Skeletal muscle tissue (tissue), 4 donors: Measurements from ENCODE around the gene CLEC4M. TPM values are rescaled to one million over a fixed set of nuclear protein-coding genes. Genes with fewer than 3 reads are reported as not detected.
"Not testable (repeated sequence)": the region's sequence is repeated elsewhere in the genome, so short reads cannot be mapped to it uniquely, and the experiment has no call there.

Experiments used
- H3K27ac ChIP-seq: one replicate; pipeline ENCODE4 v1.7.0; 2013; ENCODE audit warnings: mild to moderate bottlenecking, low read depth, low read length, inconsistent platforms
- H3K27me3 ChIP-seq, 3 donors: one replicate each; pipeline ENCODE4 v1.7.0; 2013; ENCODE audit warnings: low read length in 3 of 3; ENCODE audit not compliant: control insufficient read depth in 3 of 3, insufficient read depth in 3 of 3
- H3K36me3 ChIP-seq, 3 donors: one replicate each; pipeline ENCODE4 v1.7.0; 2013; ENCODE audit warnings: low read length in 3 of 3; ENCODE audit not compliant: control insufficient read depth in 3 of 3, insufficient read depth in 3 of 3
- H3K4me1 ChIP-seq, 3 donors: one replicate each; pipeline ENCODE4 v1.7.0; 2013; ENCODE audit warnings: low read length in 3 of 3, mild to moderate bottlenecking in 3 of 3; ENCODE audit not compliant: control insufficient read depth in 3 of 3, insufficient read depth in 3 of 3
- H3K4me3 ChIP-seq, 3 donors: one replicate each; pipeline ENCODE4 v1.7.0; 2013; ENCODE audit warnings: low read length in 3 of 3
- H3K9ac ChIP-seq, 3 donors: one replicate each; pipeline ENCODE4 v1.7.0; 2013; ENCODE audit warnings: low read length in 3 of 3, mild to moderate bottlenecking in 3 of 3, moderate library complexity in 2 of 3, low read depth in 1 of 3
- H3K9me3 ChIP-seq, 3 donors: one replicate each; pipeline ENCODE4 v1.7.0; 2013; ENCODE audit warnings: low read length in 3 of 3; ENCODE audit not compliant: control insufficient read depth in 3 of 3
- total RNA-seq: library from RNA; depleted of rRNA; stranded (reverse); fragments of >200 nt; gene quantifications from one replicate; pipeline ENCODE4 v1.2.3, GENCODE V29; 2014
- donor health status: Osteomylitis.

Gene CLEC4M
- total RNA-seq, 1 donor from 2014 or later, result not detected

DNA sequence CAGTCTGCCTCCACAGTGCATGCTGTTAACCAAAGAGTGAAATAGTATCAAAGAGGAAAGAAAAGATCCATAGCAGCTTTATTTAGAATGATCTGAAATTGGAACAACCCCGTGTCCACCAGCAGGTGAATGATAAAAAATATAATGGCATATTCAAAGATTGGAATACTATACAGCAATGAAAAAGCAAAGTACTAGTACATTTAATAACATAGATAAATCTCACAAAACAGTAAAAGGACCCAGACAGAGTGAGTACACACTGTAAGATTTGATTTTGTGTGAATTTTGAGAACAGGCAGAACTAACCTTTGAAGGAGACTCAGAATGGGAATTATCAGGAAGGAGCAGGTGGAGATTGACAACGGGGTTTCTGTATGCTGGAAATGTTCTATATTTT lies 14.9 kb upstream of the CLEC4M start:
- H3K4me3 ChIP-seq, result no peak overlapping the region
- peaks cover 0 to 12% (median 3%) of the 10 kb centered on the region in 3 donors for H3K27me3 ChIP-seq
- H3K27ac ChIP-seq, result no peak overlapping the region
- no peaks in the 10 kb centered on the region for H3K9me3 ChIP-seq
- H3K36me3 ChIP-seq, result no peaks in the 10 kb centered on the region
- no peak overlapping the region for H3K9ac ChIP-seq
- H3K4me1 ChIP-seq, result no peaks in the 10 kb centered on the region

GRCh38 chr19:7748756-7749155 lies 14.3 kb upstream of the CLEC4M start:
- no peaks in the 10 kb centered on the region for H3K9me3 ChIP-seq
- no peak overlapping the region for H3K4me3 ChIP-seq
- H3K27me3 ChIP-seq, result peaks cover 0 to 11% (median 3%) of the 10 kb centered on the region in 3 donors

DNA sequence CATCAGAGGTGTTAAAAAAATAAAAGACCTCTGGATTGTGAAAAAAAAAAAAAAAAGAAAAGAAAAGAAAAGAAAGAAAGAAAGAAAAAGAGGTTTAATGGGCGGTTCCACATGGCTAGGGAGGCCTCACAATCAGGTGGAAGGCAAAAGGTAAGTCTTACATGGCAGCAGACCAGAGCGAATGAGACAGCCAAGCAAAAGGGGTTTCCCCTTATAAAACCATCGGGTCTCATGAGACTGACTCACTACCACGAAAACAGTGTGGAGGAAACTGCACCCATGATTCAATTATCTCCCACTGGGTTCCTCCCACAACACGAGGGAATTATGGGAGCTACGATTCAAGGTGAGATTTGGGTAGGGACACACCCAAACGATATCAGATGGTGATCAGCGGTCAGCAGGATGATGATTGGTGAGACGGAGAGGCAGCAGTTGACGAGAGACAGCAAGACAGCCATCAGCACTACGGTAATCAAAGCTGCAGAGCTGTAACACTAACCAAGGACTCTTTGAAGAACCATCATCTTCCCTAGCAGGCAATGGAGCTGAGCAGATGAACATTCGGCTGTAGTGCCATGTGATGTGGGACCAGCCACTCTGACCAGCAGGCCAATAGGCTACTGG lies 11.8 kb upstream of the CLEC4M start:
- H3K4me1 ChIP-seq, result no peaks in the 10 kb centered on the region
- H3K9ac ChIP-seq, result no peak overlapping the region
- H3K9me3 ChIP-seq, result peaks cover 0 to 2% (median 0%) of the 10 kb centered on the region in 3 donors
- no peak overlapping the region for H3K27ac ChIP-seq
- H3K36me3 ChIP-seq, result no peaks in the 10 kb centered on the region
- H3K4me3 ChIP-seq, result no peak overlapping the region
- peaks cover 0 to 9% (median 0%) of the 10 kb centered on the region in 3 donors for H3K27me3 ChIP-seq

More at GRCh38 chr19:7748756-7749155, 14.3 kb upstream of the CLEC4M start:
- Histone ChIP-seq H3K27ac (no peak overlapping the region), H3K36me3 (no peaks in the 10 kb centered on the region), H3K9ac (no peak overlapping the region), H3K4me1 (no peaks in the 10 kb centered on the region)

DNA sequence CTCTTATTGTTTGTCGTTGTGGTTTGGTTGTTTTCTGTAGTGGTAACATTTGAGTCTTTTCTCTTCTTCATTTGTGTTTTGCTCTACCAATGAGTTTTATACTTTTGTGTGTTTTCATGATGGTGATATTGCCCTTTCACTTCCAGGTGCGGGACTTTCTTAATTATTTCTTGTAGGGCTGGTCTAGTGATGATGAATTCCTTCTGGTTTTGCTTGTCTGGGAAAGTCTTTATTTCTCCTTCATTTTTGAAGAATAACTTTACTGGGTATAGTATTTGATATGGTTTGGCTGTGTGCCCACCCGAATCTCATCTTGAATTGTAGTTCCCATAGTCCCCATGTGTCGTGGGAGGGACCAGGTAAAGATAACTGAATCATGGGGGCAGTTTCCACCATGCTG lies 6.8 kb upstream of the CLEC4M start:
- H3K4me1 ChIP-seq, result no peaks in the 10 kb centered on the region
- peaks cover 0 to 9% (median 4%) of the 10 kb centered on the region in 3 donors for H3K27me3 ChIP-seq
- no peak overlapping the region for H3K9ac ChIP-seq
- H3K27ac ChIP-seq, result no peak overlapping the region
- peaks cover 0 to 16% (median 15%) of the 10 kb centered on the region in 3 donors for H3K9me3 ChIP-seq
- H3K36me3 ChIP-seq, result no peaks in the 10 kb centered on the region
- H3K4me3 ChIP-seq, result no peak overlapping the region

DNA sequence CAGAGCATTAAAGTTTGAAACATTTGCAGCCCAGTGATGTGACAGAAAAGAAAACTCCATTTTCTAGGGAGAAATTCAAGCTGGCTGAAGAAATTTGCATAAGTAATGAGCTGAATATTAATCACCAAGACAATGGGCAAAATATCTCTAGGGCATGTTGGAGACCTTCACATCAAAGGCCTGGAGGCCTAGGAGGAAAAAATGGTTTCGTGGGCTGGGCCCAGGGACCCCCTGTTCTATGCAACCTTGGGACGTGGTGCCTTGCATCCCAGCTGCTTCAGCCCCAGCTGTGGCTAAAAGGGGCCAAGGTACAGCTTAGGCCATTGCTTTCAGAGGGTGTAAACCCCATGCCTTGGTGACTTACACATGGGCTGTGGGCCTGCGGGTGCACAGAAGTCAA lies 5.7 kb upstream of the CLEC4M start:
- no peaks in the 10 kb centered on the region for H3K36me3 ChIP-seq
- no peaks in the 10 kb centered on the region for H3K4me1 ChIP-seq
- H3K27ac ChIP-seq, result no peak overlapping the region
- H3K9me3 ChIP-seq, result peaks cover 0 to 16% (median 15%) of the 10 kb centered on the region in 3 donors
- H3K9ac ChIP-seq, result no peak overlapping the region
- H3K4me3 ChIP-seq, result no peak overlapping the region
- H3K27me3 ChIP-seq, result peaks cover 0 to 9% (median 4%) of the 10 kb centered on the region in 3 donors

DNA sequence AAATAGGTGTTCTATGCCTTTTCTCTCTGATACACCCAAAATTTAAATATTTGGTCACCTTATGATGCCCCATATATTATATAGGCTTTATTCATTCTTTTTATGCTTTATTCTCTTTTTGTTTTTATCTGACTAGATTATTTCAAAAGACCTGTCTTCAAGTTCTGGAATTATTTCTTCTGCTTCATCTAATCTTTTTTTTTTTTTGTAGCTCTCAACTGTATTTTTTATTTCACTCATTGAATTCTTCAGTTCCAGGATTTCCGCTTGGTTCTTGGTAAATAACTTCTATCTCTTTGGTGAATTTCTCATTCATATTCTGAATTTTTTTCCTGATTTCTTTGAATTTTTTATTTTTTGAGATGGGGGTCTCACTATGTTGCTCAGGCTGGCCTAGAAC lies 3.9 kb upstream of the CLEC4M start:
- Histone ChIP-seq H3K27ac (no peak overlapping the region), H3K9me3 (peaks cover 0 to 16% (median 15%) of the 10 kb centered on the region in 3 donors)

DNA sequence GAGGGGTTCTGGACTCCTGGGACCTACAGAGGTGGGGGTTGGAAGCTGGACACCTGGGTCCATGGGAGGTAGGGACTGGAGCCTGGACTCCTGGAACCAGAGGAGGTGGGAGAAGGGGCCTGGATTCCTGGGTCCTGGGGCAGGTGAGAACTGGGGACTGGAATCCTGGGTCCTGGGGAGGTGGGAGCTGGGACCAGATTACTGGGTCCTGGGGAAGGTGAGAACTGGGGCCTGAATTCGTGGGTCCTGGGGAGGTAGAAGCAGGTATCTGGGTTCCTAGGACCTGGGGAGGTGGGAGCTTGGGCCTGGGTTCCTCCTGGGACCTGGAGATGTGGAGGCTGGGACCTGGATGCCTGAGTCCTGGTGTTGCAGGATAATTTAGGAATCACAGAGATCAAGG lies 653 bp downstream of the CLEC4M start:
- Histone ChIP-seq H3K27ac (no peak overlapping the region), H3K9me3 (peaks cover 0 to 10% (median 7%) of the 10 kb centered on the region in 3 donors), H3K4me3 (no peak overlapping the region), H3K27me3 (peaks cover 0 to 17% (median 4%) of the 10 kb centered on the region in 3 donors), H3K36me3 (no peaks in the 10 kb centered on the region), H3K9ac (no peak overlapping the region), H3K4me1 (no peaks in the 10 kb centered on the region)

More for the DNA sequence above, 3.9 kb upstream of the CLEC4M start:
- Histone ChIP-seq H3K27me3 (peaks cover 0 to 12% (median 4%) of the 10 kb centered on the region in 3 donors), H3K4me1 (no peaks in the 10 kb centered on the region), H3K4me3 (no peak overlapping the region), H3K36me3 (no peaks in the 10 kb centered on the region), H3K9ac (no peak overlapping the region)

GRCh38 chr19:7764157-7764556 lies 1.1 kb downstream of the CLEC4M start:
- H3K4me1 ChIP-seq, result not testable (repeated sequence)
- H3K27me3 ChIP-seq, result peaks cover 2 to 17% (median 4%) of the 10 kb centered on the region in 3 donors

DNA sequence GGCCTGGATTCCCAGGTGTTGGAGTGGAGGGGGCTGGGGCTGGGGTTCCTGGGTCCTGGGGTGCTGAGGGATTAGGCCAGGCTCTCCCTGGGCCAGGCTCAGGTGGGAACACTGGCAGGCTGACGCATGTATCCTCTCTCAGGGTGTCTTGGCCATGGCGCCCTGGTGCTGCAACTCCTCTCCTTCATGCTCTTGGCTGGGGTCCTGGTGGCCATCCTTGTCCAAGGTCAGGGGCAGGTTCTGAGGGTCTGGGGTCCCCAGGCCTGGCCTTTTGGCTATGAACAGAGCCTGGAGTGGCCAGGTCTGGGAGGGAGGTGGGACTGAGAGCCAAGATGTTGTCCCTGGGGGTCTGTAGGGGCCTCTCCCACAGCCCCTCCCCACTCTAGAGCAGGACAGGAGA lies 2.0 kb downstream of the CLEC4M start:
- not testable (repeated sequence) for H3K9me3 ChIP-seq, H3K4me3 ChIP-seq, H3K27ac ChIP-seq, H3K36me3 ChIP-seq, H3K9ac ChIP-seq, H3K4me1 ChIP-seq
- peaks cover 4 to 17% (median 7%) of the 10 kb centered on the region in 3 donors for H3K27me3 ChIP-seq

More at GRCh38 chr19:7764157-7764556, 1.1 kb downstream of the CLEC4M start:
- H3K4me3 ChIP-seq, H3K27ac ChIP-seq, H3K9ac ChIP-seq, H3K36me3 ChIP-seq: not testable (repeated sequence)
- H3K9me3 ChIP-seq, result peaks cover 0 to 10% (median 3%) of the 10 kb centered on the region in 3 donors

DNA sequence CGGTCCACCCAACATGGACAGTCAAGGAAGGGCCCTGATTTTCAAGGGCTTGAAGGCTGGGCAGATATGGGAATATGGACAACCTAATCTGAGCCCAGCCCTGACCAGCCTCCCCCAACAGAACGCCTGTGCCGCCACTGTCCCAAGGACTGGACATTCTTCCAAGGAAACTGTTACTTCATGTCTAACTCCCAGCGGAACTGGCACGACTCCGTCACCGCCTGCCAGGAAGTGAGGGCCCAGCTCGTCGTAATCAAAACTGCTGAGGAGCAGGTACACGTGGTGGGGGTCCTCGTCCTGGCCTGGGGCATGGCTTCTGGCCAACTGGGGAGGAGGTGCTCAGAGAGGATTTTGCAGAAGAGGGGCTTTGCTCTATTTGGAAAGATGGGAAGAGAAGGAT lies 3.5 kb downstream of the CLEC4M start:
- Histone ChIP-seq H3K4me3 (no peak overlapping the region), H3K9ac (no peak overlapping the region), H3K27me3 (peaks cover 0 to 14% (median 10%) of the 10 kb centered on the region in 3 donors), H3K27ac (no peak overlapping the region), H3K4me1 (no peaks in the 10 kb centered on the region), H3K36me3 (no peaks in the 10 kb centered on the region), H3K9me3 (no peaks in the 10 kb centered on the region)
